Subcutaneous abdominal adipose tissue (tissue), 5 donors: ENCODE results near the gene HBA2.
"Not testable (repeated sequence)": the region's sequence is repeated elsewhere in the genome, so short reads cannot be mapped to it uniquely, and the experiment has no call there.

ENCODE experiments used
- H3K27ac ChIP-seq: one replicate; pipeline ENCODE4 v1.7.0; 2013; ENCODE audit warnings: low read depth, mild to moderate bottlenecking, inconsistent platforms, low read length, moderate library complexity
- H3K27me3 ChIP-seq, 5 donors: one replicate each; pipeline ENCODE4 v1.7.0; 2013; ENCODE audit warnings: low read length in 5 of 5, inconsistent platforms in 1 of 5; ENCODE audit not compliant: control insufficient read depth in 5 of 5, insufficient read depth in 4 of 5
- H3K36me3 ChIP-seq, 5 donors: one replicate each; pipeline ENCODE4 v1.7.0; 2013; ENCODE audit warnings: low read length in 5 of 5; ENCODE audit not compliant: control insufficient read depth in 5 of 5, insufficient read depth in 5 of 5
- H3K4me1 ChIP-seq, 5 donors: one replicate each; pipeline ENCODE4 v1.7.0; 2013; ENCODE audit warnings: low read length in 5 of 5, mild to moderate bottlenecking in 3 of 5, moderate library complexity in 1 of 5; ENCODE audit not compliant: control insufficient read depth in 5 of 5, insufficient read depth in 5 of 5
- H3K4me3 ChIP-seq, 5 donors: one replicate each; pipeline ENCODE4 v1.7.0; 2013; ENCODE audit warnings: low read length in 5 of 5, low read depth in 1 of 5
- H3K9ac ChIP-seq, 5 donors: one replicate each; pipeline ENCODE4 v1.7.0; 2013; ENCODE audit warnings: low read length in 5 of 5, mild to moderate bottlenecking in 4 of 5, moderate library complexity in 3 of 5
- H3K9me3 ChIP-seq, 5 donors: one replicate each; pipeline ENCODE4 v1.7.0; 2013; ENCODE audit warnings: low read length in 5 of 5; ENCODE audit not compliant: control insufficient read depth in 5 of 5
- donor health status: healthy.
- donor health status: healthy.
- donor health status: healthy.
- donor health status: healthy.
- donor health status: healthy.

HBA2 gene

DNA sequence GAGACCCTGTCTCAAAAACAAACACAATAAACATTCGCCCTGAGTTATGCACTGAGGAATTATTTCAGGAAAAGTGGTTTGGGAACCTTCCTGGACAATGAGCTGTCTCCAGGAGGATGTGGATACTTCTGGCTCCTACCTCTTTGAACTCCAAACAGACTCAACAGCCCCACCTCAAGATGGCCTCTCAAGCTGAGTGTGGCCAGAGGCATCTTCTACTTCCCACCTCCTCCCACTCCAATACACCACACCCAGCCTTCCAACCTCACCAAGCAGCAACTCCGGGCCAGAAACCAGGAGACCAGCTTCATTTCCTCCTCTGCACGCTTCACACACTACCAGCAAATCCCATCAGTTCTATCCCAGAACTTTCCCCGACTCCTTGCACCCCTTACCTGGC lies 19.2 kb downstream of the HBA2 start:
- Histone ChIP-seq H3K9me3 (no peaks in the 10 kb centered on the region), H3K9ac (no peak overlapping the region), H3K27me3 (no peaks in the 10 kb centered on the region), H3K27ac (no peak overlapping the region), H3K4me3 (no peak overlapping the region), H3K4me1 (no peaks in the 10 kb centered on the region), H3K36me3 (peaks cover 4 to 95% (median 84%) of the 10 kb centered on the region in 5 donors)

DNA sequence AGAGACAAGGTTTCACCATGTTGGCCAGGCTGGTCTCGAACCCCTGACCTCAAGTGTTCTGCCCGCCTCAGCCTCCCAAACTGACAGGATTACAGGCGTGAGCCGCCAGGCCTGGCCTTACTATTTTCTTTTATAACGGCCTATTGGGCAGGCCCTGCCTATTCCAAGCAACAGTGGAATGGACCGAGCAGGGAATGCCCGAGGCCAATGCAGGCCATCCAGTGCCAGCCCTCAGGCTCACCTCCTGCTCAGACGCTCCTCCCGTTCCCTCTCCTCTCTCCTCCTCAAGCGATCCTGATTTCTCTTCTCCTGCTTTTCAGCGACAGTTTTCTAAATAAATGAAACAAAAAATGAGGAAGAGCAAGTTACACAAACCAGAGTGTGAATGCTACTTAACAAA lies 20.0 kb downstream of the HBA2 start:
- H3K36me3 ChIP-seq: peaks cover 4 to 97% (median 83%) of the 10 kb centered on the region in 5 donors

DNA sequence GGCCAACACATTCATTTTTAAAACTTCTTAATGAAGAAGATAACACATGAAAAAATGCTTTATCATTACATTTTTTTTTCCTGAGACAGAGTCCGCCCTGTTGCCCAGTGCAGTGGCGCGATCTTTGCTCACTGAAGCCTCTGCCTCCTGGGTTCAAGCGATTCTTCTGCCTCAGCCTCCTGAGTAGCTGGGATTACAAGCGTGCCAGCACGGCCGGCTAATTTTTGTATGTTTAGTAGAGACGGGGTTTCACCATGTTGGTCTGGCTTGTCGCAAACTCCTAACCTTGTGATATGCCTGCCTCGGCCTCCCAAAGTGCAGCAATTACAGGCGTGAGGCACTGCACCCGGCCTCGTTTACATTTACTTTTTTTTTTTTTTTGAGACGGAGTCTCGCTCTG lies 20.8 kb downstream of the HBA2 start:
- H3K27me3 ChIP-seq: no peaks in the 10 kb centered on the region
- peaks cover 6 to 97% (median 84%) of the 10 kb centered on the region in 5 donors for H3K36me3 ChIP-seq
- no peak overlapping the region for H3K27ac ChIP-seq
- peaks cover 0 to 2% (median 0%) of the 10 kb centered on the region in 5 donors for H3K4me1 ChIP-seq
- H3K9me3 ChIP-seq: no peaks in the 10 kb centered on the region
- H3K9ac ChIP-seq: no peak overlapping the region
- no peak overlapping the region for H3K4me3 ChIP-seq

More for the DNA sequence above, 20.0 kb downstream of the HBA2 start:
- no peaks in the 10 kb centered on the region for H3K27me3 ChIP-seq
- H3K9me3 ChIP-seq: no peaks in the 10 kb centered on the region
- peaks cover 0 to 2% (median 0%) of the 10 kb centered on the region in 5 donors for H3K4me1 ChIP-seq
- no peak overlapping the region for H3K9ac ChIP-seq
- no peak overlapping the region for H3K4me3 ChIP-seq
- H3K27ac ChIP-seq: no peak overlapping the region

DNA sequence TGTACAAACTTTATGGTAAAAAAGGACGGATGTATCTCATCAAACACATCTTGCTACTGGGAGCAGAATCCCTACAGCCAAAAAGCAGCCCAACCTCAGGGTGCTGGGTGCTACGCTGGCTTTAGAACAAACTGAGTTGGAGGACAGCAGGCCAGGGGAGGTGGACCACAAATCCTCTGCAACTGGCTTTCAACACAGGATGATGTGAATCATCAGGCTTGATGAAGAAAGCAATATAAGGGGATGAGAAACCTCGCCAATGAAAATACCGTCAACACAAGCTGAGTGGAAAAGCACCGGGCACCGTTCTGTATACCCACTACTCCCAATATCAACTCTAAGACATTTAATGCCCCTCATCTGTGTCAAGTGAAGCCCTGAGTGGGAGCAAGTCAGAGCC lies 21.8 kb downstream of the HBA2 start:
- no peak overlapping the region for H3K27ac ChIP-seq
- peaks cover 0 to 2% (median 0%) of the 10 kb centered on the region in 5 donors for H3K4me1 ChIP-seq
- no peak overlapping the region for H3K4me3 ChIP-seq
- H3K9me3 ChIP-seq: no peaks in the 10 kb centered on the region
- H3K36me3 ChIP-seq: peaks cover 6 to 97% (median 80%) of the 10 kb centered on the region in 5 donors
- H3K9ac ChIP-seq: peak overlapping the region in 1 of 5 donors; percentile 37
- H3K27me3 ChIP-seq: no peaks in the 10 kb centered on the region

DNA sequence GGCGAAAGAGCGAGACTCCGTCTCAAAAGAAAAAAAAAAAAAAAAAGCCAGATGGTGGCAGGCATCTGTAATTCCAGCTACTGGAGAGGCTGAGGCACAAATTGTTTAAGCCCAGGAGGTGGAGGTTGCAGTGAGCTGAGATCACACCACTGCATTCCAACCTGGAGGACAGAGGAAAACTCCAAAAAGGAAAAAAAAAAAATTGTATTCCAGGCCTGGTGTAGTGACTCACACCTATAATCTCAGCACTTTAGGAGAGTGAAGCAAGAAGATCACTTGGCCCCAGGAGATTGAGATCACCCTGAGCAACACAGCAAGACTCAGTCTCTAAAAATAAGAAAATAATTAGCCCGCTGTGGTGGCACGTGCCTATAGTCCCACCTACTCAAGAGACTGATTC lies 27.7 kb downstream of the HBA2 start:
- Histone ChIP-seq H3K4me3 (no peak overlapping the region), H3K36me3 (peaks cover 17 to 86% (median 63%) of the 10 kb centered on the region in 5 donors), H3K27ac (no peak overlapping the region), H3K27me3 (no peaks in the 10 kb centered on the region), H3K4me1 (peaks cover 0 to 2% (median 0%) of the 10 kb centered on the region in 5 donors), H3K9ac (no peak overlapping the region), H3K9me3 (no peaks in the 10 kb centered on the region)

DNA sequence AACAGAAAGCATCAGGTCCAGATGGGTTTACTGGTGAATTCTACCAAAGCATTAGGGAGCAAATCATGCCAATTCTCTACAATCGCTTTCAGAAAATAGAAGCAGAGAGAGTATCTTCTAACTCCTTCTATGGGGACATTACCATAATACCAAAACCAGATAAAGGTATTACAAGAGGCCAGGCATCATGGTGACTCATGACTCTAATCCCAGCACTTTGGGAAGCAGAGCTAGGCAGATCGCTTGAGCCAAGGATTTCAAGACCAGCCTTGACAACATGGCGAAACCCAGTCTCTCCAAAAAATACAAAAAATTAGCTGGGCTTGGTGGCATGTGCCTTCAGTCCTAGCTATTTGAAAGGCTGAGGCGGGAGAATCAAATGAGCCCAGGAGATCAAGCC lies 30.6 kb downstream of the HBA2 start:
- Histone ChIP-seq H3K27ac (no peak overlapping the region), H3K4me1 (no peaks in the 10 kb centered on the region), H3K9me3 (no peaks in the 10 kb centered on the region), H3K27me3 (no peaks in the 10 kb centered on the region), H3K36me3 (peaks cover 29 to 85% (median 66%) of the 10 kb centered on the region in 5 donors), H3K4me3 (no peak overlapping the region), H3K9ac (no peak overlapping the region)

DNA sequence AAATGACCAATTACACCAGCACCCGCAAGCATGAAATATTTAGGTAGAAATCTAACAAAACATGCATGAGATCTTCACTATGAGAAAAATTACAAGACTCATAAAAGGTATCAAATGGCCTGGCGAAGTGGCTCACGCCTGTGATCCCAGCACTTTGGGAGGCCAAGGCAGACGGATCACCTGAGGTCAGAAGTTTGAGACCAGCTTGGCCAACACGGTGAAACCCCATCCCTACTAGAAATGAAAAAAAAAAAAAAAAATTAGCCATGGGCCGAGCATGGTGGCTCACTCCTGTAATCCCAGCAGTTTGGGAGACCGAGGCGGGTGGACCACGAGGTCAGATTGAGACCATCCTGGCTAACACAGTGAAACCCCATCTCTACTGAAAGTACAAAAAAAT lies 31.4 kb downstream of the HBA2 start:
- not testable (repeated sequence) for H3K27me3 ChIP-seq, H3K9ac ChIP-seq, H3K27ac ChIP-seq, H3K4me1 ChIP-seq, H3K4me3 ChIP-seq, H3K9me3 ChIP-seq
- H3K36me3 ChIP-seq: peaks cover 32 to 85% (median 63%) of the 10 kb centered on the region in 5 donors

DNA sequence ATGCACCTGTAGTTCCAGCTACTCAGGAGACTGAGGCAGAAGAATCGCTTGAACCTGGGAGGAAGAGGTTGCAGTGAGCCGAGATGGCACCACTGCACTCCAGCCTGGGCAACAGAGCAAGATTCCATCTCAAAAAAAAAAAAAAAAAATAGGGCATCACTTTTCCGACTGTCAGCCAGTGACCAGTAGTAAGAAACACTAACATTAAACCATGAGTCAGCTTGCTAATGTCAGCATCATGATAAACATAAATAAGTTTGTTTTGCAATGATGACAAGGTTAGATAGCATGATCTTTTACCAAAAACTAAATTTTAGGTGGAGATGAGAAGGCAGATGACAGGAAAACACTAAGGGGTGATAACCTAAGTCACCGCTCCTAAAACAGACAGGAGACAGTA lies 36.7 kb downstream of the HBA2 start:
- Histone ChIP-seq H3K36me3 (peaks cover 33 to 97% (median 60%) of the 10 kb centered on the region in 5 donors), H3K4me1 (peaks cover 0 to 16% (median 4%) of the 10 kb centered on the region in 5 donors)
- not testable (repeated sequence) for H3K4me3 ChIP-seq, H3K27ac ChIP-seq, H3K9me3 ChIP-seq, H3K27me3 ChIP-seq, H3K9ac ChIP-seq

DNA sequence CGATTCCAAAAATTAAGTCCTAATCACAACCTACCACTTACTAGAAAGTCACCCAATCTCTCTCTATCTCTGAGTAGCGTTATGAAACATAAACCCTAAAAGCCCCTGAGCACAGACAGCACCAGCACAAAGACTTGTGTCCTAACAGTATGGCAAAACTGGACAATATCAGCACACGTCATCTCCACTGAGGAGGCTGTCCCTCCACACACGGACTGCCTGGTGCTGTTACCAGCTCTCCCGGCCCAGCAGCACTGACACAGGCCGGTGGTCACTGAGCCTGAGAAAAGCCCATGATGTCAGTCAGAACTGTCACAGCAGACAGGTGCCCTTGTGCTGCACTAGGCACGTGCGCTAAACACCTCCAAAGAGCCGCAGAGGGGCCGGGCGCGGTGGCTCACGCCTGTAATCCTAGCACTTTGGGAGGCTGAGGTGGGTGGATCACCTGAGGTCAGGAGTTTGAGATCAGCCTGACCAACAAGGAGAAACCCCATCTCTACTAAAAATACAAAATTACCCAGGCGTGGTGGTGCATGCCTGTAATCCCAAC lies 39.0 kb downstream of the HBA2 start:
- Histone ChIP-seq H3K36me3 (peaks cover 15 to 96% (median 54%) of the 10 kb centered on the region in 5 donors), H3K4me1 (peaks cover 0 to 16% (median 4%) of the 10 kb centered on the region in 5 donors), H3K9ac (peak overlapping the region in 1 of 5 donors; percentile 25)
- H3K27ac ChIP-seq, H3K9me3 ChIP-seq, H3K27me3 ChIP-seq, H3K4me3 ChIP-seq: not testable (repeated sequence)

DNA sequence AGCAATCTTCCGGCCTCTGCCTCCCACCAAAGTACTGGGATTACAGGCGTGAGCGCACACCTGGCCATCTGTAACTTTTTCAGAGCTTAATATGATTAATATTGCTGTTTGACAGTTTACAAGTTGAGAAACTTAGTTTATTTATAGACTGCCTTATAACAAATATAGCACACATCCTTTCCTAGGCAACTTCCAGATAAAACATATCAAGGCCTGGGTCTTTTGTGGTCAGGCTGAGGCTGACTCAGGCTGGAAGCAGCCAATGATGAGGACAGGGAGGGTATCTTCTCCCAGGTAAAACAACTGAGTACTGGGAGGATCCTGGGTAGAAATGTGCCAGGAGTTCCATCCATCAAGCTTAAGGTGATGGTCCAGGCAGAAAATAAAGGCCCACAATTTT lies 40.3 kb downstream of the HBA2 start:
- H3K36me3 ChIP-seq: peaks cover 14 to 93% (median 48%) of the 10 kb centered on the region in 5 donors
- H3K4me3 ChIP-seq: no peak overlapping the region
- peaks cover 0 to 16% (median 4%) of the 10 kb centered on the region in 5 donors for H3K4me1 ChIP-seq
- no peaks in the 10 kb centered on the region for H3K27me3 ChIP-seq
- no peaks in the 10 kb centered on the region for H3K9me3 ChIP-seq
- H3K27ac ChIP-seq: no peak overlapping the region
- peak overlapping the region in 1 of 5 donors; percentile 58 for H3K9ac ChIP-seq
